Stimulated activated CD4-positive, alpha-beta T cell treated with anti-CD3 and anti-CD28 coated beads, Interleukin-2, amount 100 ng/mL, for 4 hours (primary cell): ENCODE measurements around the gene EPS8L3.
A peak's percentile ranks its signal among the peaks of the same experiment; 100 is the strongest.
"Not testable (repeated sequence)": the region's sequence is repeated elsewhere in the genome, so short reads cannot be mapped to it uniquely, and the experiment has no call there.

ENCODE experiments used
- DNase-seq: peaks from one replicate; pipeline ENCODE4 v3.0.0-alpha.2; 2020; ENCODE audit warnings: low read depth

Gene EPS8L3

DNA sequence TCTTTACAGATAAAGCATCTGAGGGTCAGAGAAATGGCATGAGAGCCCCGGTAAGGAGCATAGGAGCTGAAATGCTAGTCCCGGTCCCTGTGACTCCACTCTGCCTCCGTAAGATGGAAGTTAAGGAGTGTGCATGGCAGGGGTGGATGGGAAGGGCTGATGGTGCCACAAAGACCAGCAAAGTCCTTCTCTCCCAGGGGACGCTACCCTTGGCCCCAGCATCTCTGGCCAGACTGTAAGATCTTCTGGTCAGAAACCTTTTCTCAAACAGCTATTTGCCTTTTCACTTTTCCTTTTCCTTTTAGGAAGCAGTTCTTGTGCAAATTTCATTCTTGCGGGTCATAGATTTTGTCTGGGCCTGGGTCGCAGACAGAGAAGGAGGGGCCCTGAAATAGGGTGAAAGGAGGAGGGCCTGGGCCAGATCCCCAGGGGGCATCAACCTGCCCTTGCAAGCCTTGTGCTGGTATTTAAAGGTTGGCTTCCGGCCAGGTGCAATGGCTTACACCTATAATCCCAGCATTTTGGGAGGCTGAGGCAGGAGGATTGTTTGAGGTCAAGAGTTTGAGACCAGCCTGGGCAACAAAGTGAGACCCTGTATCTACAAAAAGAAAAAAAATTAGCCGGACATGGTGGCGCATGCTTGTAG lies 14.4 kb upstream of the EPS8L3 start:
- DNase-seq: no peak

- DNase-seq: no peak
Observed at GRCh38 chr1:109777436-109777835, 13.7 kb upstream of the EPS8L3 start.

GRCh38 chr1:109776911-109777310 lies 13.2 kb upstream of the EPS8L3 start:
- DNase-seq: peak; percentile 52

GRCh38 chr1:109776206-109776835 lies 12.6 kb upstream of the EPS8L3 start:
- DNase-seq: no peak

DNA sequence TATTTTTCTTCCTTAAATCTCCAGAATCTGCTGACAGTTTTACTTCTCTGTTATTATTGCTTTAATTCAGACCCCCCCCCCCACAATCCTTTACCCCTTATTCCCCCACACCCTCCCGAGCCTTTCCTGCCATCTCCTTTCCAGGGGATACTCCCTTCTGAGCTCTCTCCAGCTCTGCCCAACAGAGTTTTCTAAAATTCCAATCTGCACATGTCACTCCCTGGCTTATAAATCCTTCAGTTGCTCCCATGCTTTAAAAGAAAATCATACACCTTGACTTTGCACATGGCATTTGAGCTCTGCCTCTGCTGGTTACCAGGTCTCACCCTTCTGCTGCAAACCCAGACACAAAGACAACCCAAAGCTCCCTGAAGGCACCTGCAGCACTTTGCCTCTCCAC lies 11.7 kb upstream of the EPS8L3 start:
- DNase-seq: no peak

GRCh38 chr1:109773900-109774485 lies 10.3 kb upstream of the EPS8L3 start:
- DNase-seq: no peak

GRCh38 chr1:109773203-109773899 lies 9.6 kb upstream of the EPS8L3 start:
- DNase-seq: peak; percentile 65

- no peak for DNase-seq
Observed at GRCh38 chr1:109772658-109773202, 9.0 kb upstream of the EPS8L3 start.

DNA sequence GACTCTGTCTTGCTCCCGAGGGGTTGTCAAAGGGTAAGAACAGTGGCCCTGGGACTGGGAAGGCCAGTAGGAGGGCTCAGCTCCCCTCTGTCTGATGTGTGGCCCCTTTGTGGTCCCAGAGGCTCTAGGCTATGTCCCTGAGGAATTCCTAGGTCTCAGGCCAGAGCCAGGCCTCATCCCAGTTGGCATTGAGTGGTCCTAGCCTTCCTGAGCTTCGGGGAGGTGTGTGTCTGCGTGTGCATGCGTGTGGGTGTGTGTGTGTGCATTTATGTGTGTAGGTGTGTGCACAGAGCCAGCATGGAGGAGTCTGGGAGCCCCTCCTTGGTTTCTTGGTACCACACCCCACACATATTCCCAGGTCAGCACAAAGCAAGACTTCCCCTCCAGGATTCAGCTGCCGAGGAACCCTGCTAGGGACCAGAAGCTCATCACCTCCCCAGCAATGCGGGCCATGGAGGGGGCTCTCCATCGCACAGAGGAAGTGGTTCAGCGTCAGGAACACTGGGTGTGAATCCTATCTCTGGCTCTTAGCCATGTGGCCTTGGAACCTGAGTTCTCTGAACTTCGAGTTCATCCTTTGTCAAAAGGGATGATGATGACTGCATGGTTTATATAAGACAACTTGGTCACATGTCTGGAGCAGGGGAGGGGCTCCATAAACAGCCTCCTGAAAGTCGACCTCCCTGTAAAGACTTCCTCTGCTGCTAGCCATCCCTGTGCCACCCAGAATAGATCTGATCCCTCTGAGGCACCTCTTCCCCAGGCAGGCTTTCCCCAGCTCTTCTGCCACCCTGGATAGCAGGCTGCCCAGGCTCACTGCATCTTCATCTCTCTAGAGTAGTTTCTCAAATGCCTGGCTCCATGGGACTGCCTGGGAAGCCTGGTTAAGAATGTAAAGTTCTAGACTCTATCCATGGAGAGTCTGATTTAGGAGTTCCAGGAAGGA lies 8.3 kb upstream of the EPS8L3 start:
- no peak for DNase-seq

- DNase-seq: no peak
Observed at GRCh38 chr1:109770331-109771095, 6.8 kb upstream of the EPS8L3 start.

GRCh38 chr1:109769330-109770078 lies 5.8 kb upstream of the EPS8L3 start:
- DNase-seq: no peak

GRCh38 chr1:109768820-109769219 lies 5.1 kb upstream of the EPS8L3 start:
- no peak for DNase-seq

DNA sequence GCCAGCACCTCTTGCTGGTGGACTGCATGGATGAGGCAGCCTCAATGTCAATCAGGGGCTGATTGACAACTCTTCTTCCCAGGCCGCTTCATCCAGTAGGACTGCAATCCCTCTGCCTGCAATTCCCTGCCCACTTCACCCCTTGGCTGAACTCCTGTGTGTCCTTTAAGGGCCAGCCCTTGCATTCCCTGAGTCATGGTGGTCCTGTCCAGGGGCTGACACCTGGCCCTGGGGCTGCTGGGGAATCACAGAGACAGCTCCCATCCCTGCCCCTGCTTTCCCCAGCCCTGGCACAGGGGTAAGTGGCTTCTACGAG lies 4.6 kb upstream of the EPS8L3 start:
- DNase-seq: no peak

DNA sequence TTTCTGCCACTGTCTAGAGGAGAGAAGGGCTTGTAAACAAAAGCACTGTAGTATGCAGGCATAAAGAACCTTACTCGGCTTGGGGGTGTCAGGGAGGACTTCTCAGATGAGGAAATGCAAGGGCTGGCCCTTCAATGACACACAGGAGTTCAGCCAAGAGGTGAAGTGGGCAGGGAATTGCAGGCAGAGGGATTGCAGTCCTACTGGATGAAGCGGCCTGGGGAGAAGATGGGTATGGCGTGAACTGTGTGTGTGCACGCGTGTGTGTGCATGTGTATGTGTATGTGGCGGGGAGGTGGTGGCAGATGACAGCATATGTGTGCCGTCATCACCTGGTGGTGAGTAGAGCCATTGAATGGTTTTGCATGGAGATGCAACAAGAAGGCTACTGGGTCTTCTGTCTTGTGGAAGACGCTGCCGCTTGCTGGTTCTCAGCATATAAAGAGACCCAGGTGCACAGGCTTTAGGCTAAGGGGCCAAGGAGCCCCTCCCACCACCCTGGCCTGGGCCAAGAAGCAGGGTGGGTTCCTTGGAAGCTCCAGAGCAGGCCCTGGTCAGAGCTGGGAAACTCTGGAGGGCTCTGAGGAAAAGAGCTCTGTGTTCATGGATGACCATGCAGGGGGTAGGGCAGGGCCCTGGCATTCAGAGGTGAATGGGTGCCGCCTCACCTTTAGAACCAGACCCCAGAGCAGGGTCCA lies 4.1 kb upstream of the EPS8L3 start:
- no peak for DNase-seq

GRCh38 chr1:109766991-109767636 lies 3.4 kb upstream of the EPS8L3 start:
- not testable (repeated sequence) for DNase-seq

- no peak for DNase-seq
Observed at GRCh38 chr1:109765896-109766615, 2.3 kb upstream of the EPS8L3 start.

GRCh38 chr1:109765483-109765815 lies 1.7 kb upstream of the EPS8L3 start:
- no peak for DNase-seq
